Fibroblast of skin of left quadriceps (primary cell): ENCODE results near the gene OLFM3.

Source experiments
- DNase-seq, 2 experiments: peaks; one replicate each; pipeline ENCODE4 v3.0.0-alpha.2; 2013; ENCODE audit warnings: low read depth in 2 of 2

The OLFM3 gene

GRCh38 chr1:101945884-101946283, 50.8 kb downstream of the OLFM3 start:
- no peak for DNase-seq

GRCh38 chr1:101943237-101943636, 53.5 kb downstream of the OLFM3 start:
- no peak for DNase-seq

- no peak for DNase-seq
Measured at GRCh38 chr1:101942516-101943193, 54.1 kb downstream of the OLFM3 start.

- no peak for DNase-seq
Measured at GRCh38 chr1:101938681-101939080, 58.0 kb downstream of the OLFM3 start.

GRCh38 chr1:101929343-101929742, 67.4 kb downstream of the OLFM3 start:
- no peak for DNase-seq

GRCh38 chr1:101928829-101929228, 67.9 kb downstream of the OLFM3 start:
- no peak for DNase-seq

GRCh38 chr1:101924700-101925099, 72.0 kb downstream of the OLFM3 start:
- no peak for DNase-seq

GRCh38 chr1:101920577-101920976, 76.1 kb downstream of the OLFM3 start:
- DNase-seq, result no peak

- no peak for DNase-seq
Measured at GRCh38 chr1:101918277-101918676, 78.4 kb downstream of the OLFM3 start.

- DNase-seq, result no peak
Measured at GRCh38 chr1:101915597-101915996, 81.1 kb downstream of the OLFM3 start.

GRCh38 chr1:101914473-101915242, 82.1 kb downstream of the OLFM3 start:
- no peak for DNase-seq

- no peak for DNase-seq
Measured at GRCh38 chr1:101911894-101912293, 84.8 kb downstream of the OLFM3 start.

GRCh38 chr1:101908980-101909379, 87.7 kb downstream of the OLFM3 start:
- DNase-seq, result no peak

GRCh38 chr1:101907264-101907663, 89.5 kb downstream of the OLFM3 start:
- no peak for DNase-seq

GRCh38 chr1:101905283-101905835, 91.4 kb downstream of the OLFM3 start:
- DNase-seq, result no peak

GRCh38 chr1:101902199-101902598, 94.5 kb downstream of the OLFM3 start:
- no peak for DNase-seq

- no peak for DNase-seq
Measured at GRCh38 chr1:101898137-101898536, 98.6 kb downstream of the OLFM3 start.

GRCh38 chr1:101884621-101885020, 112.1 kb downstream of the OLFM3 start:
- DNase-seq, result no peak

- DNase-seq, result no peak
Measured at GRCh38 chr1:101875891-101876290, 120.8 kb downstream of the OLFM3 start.

GRCh38 chr1:101873672-101874071, 123.1 kb downstream of the OLFM3 start:
- DNase-seq, result no peak

GRCh38 chr1:101859941-101860340, 136.8 kb downstream of the OLFM3 start:
- DNase-seq, result no peak

GRCh38 chr1:101854271-101854670, 142.5 kb downstream of the OLFM3 start:
- no peak for DNase-seq

GRCh38 chr1:101852936-101853335, 143.8 kb downstream of the OLFM3 start:
- no peak for DNase-seq
